Suprapubic skin (tissue), 4 donors: ENCODE results near the gene CMSS1.

ENCODE experiments used
- CTCF ChIP-seq, 2 donors: fragments of 200-600 bp in 1 of 2; fragments of 450-650 bp in 1 of 2; sonication (generic) in 1 of 2; IDR thresholded peaks; one replicate each; pipeline ENCODE4 v1.5.1; 2016 to 2019; ENCODE audit warnings: antibody characterized with exemption in 2 of 2, mild to moderate bottlenecking in 1 of 2, moderate library complexity in 1 of 2
- EP300 ChIP-seq: sonication (generic); formaldehyde crosslinking; IDR thresholded peaks from one replicate; pipeline ENCODE4 v1.6.1; 2017; ENCODE audit warnings: antibody characterized with exemption
- POLR2A ChIP-seq, 2 donors: fragments of 450-650 bp; IDR thresholded peaks; one replicate each; pipeline ENCODE4 v1.6.1; 2017; ENCODE audit warnings: antibody characterized with exemption in 2 of 2, mild to moderate bottlenecking in 2 of 2, moderate library complexity in 2 of 2
- POLR2AphosphoS5 ChIP-seq, 3 donors: sonication (generic); formaldehyde crosslinking; IDR thresholded peaks; one replicate each; pipeline ENCODE4 v1.6.1; 2017; ENCODE audit warnings: antibody characterized with exemption in 3 of 3

- no peak for TF ChIP-seq POLR2A (IDR thresholded peaks at IDR 0.05)
- TF ChIP-seq CTCF (IDR thresholded peaks at IDR 0.05): no peak
- TF ChIP-seq EP300: no peak
- TF ChIP-seq POLR2AphosphoS5 (IDR thresholded peaks at IDR 0.05): peak in 2 of 3 donors; percentile 54 to 61
Measured at GRCh38 chr3:100210772-100211135, 393.1 kb downstream of the CMSS1 start.
